Liver (tissue), 2 donors: ENCODE results near the gene UBL4A.

ENCODE experiments used
- TF ChIP-seq, protein P1 (sequence below): IDR thresholded peaks from 2 replicates; pipeline ENCODE4 v1.6.1; 2016; ENCODE audit warnings: antibody characterized with exemption, mild to moderate bottlenecking
- TF ChIP-seq, protein P2 (sequence below): fragments of 150-350 bp; IDR thresholded peaks from 2 replicates; pipeline ENCODE4 v1.5.1; 2017; ENCODE audit warnings: improper control_type of control experiment, low read depth, low read length; ENCODE audit not compliant: missing input control
- donor health status: healthy.

DNA sequence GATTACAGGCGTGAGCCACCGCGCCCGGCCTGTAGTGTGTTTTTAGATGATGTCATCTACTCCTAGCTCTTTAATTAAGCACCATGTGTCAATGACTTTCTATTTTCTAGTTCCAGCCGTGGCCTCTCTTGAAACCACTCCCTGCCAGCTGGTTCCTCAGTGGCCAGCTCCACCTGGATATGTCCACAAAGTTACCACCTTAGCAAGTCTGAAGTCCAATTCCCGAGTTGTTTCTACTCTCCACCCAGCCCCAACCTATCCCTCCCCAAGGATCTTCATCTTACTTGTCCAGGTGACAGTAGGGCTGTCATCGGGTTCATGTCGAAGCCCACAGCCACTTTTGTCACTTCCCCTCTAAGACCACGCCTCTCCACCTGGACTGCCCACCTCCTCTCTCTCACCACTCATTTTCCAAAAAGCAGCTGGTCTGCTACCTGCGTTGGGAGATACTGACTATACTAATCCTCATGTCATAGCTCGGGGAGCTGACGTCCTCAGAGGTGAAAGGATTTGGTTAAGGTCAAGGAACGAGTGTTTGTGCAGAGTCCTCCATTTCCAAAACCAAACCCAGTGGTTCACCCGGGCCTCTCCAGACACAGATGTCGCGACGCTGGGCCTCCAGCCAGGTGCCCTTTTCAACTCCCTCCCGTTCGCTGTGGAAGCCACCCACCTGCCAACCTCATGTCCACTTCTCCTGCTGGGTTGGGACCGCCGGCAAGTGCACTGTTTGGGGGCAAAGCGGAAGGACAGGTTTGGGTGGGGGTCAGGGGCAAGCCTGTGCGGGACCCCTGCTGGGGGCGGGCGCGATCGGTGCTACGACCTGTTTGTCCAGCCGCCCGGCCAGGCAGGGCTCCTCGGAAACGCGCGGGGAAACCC, 28.9 kb upstream of the UBL4A start:
- TF ChIP-seq, protein P1, sequence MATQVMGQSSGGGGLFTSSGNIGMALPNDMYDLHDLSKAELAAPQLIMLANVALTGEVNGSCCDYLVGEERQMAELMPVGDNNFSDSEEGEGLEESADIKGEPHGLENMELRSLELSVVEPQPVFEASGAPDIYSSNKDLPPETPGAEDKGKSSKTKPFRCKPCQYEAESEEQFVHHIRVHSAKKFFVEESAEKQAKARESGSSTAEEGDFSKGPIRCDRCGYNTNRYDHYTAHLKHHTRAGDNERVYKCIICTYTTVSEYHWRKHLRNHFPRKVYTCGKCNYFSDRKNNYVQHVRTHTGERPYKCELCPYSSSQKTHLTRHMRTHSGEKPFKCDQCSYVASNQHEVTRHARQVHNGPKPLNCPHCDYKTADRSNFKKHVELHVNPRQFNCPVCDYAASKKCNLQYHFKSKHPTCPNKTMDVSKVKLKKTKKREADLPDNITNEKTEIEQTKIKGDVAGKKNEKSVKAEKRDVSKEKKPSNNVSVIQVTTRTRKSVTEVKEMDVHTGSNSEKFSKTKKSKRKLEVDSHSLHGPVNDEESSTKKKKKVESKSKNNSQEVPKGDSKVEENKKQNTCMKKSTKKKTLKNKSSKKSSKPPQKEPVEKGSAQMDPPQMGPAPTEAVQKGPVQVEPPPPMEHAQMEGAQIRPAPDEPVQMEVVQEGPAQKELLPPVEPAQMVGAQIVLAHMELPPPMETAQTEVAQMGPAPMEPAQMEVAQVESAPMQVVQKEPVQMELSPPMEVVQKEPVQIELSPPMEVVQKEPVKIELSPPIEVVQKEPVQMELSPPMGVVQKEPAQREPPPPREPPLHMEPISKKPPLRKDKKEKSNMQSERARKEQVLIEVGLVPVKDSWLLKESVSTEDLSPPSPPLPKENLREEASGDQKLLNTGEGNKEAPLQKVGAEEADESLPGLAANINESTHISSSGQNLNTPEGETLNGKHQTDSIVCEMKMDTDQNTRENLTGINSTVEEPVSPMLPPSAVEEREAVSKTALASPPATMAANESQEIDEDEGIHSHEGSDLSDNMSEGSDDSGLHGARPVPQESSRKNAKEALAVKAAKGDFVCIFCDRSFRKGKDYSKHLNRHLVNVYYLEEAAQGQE, result no peak
- TF ChIP-seq, protein P2, sequence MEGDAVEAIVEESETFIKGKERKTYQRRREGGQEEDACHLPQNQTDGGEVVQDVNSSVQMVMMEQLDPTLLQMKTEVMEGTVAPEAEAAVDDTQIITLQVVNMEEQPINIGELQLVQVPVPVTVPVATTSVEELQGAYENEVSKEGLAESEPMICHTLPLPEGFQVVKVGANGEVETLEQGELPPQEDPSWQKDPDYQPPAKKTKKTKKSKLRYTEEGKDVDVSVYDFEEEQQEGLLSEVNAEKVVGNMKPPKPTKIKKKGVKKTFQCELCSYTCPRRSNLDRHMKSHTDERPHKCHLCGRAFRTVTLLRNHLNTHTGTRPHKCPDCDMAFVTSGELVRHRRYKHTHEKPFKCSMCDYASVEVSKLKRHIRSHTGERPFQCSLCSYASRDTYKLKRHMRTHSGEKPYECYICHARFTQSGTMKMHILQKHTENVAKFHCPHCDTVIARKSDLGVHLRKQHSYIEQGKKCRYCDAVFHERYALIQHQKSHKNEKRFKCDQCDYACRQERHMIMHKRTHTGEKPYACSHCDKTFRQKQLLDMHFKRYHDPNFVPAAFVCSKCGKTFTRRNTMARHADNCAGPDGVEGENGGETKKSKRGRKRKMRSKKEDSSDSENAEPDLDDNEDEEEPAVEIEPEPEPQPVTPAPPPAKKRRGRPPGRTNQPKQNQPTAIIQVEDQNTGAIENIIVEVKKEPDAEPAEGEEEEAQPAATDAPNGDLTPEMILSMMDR, result no peak
